Jurkat, Clone E6-1 (cell line): ENCODE results near the gene KCNJ12. TPM values are rescaled to one million over a fixed set of nuclear protein-coding genes. Genes with fewer than 3 reads are reported as not detected.
"Not testable (repeated sequence)": the region's sequence is repeated elsewhere in the genome, so short reads cannot be mapped to it uniquely, and the experiment has no call there.

Experiments
- DNase-seq: peaks from one replicate; pipeline ENCODE4 v3.0.0-alpha.2; 2011; ENCODE audit warnings: low read depth, low spot score
- H3K4me3 ChIP-seq: 2 replicates; pipeline ENCODE4 v1.5.1; 2011; ENCODE audit warnings: mild to moderate bottlenecking, low read length, control low read depth, moderate library complexity
- polyA plus RNA-seq: library from polyadenylated mRNA; unstranded; fragments of >200 nt; gene quantifications from one replicate; pipeline ENCODE4 v1.2.1, GENCODE V29; 2012; ENCODE audit warnings: missing spikeins; ENCODE audit not compliant: insufficient read length, insufficient read depth

The KCNJ12 gene
- polyA plus RNA-seq = not detected

GRCh38 chr17:21376081-21376758, at the start of gene KCNJ12:
Gene KCNJ12 (plus strand): TSS chr17:21376357. CDS start chr17:21415343, 38,986 bp downstream.
- no peak for DNase-seq
- no peak within 1 kb of the TSS for H3K4me3 ChIP-seq

GRCh38 chr17:21327921-21328320, 48.2 kb upstream of the KCNJ12 start:
- DNase-seq, H3K4me3 ChIP-seq: not testable (repeated sequence)

GRCh38 chr17:21328778-21329177, 47.4 kb upstream of the KCNJ12 start:
- DNase-seq, H3K4me3 ChIP-seq: not testable (repeated sequence)

GRCh38 chr17:21330436-21331160, 45.6 kb upstream of the KCNJ12 start:
- DNase-seq = no peak
- H3K4me3 ChIP-seq = no peak overlapping the region

- not testable (repeated sequence) for DNase-seq
Observed at GRCh38 chr17:21336541-21337294, 39.4 kb upstream of the KCNJ12 start.

GRCh38 chr17:21337981-21338625, 38.1 kb upstream of the KCNJ12 start:
- DNase-seq, H3K4me3 ChIP-seq: not testable (repeated sequence)

More at GRCh38 chr17:21336541-21337294, 39.4 kb upstream of the KCNJ12 start:
- H3K4me3 ChIP-seq = not testable (repeated sequence)

- DNase-seq = no peak
- no peak overlapping the region for H3K4me3 ChIP-seq
Observed at GRCh38 chr17:21339011-21339410, 37.1 kb upstream of the KCNJ12 start.

- DNase-seq, H3K4me3 ChIP-seq: not testable (repeated sequence)
Observed at GRCh38 chr17:21339571-21339970, 36.6 kb upstream of the KCNJ12 start.

GRCh38 chr17:21340407-21340806, 35.8 kb upstream of the KCNJ12 start:
- not testable (repeated sequence) for DNase-seq

GRCh38 chr17:21341279-21341678, 34.9 kb upstream of the KCNJ12 start:
- not testable (repeated sequence) for DNase-seq, H3K4me3 ChIP-seq

More at GRCh38 chr17:21340407-21340806, 35.8 kb upstream of the KCNJ12 start:
- H3K4me3 ChIP-seq = not testable (repeated sequence)

GRCh38 chr17:21341925-21342540, 34.1 kb upstream of the KCNJ12 start:
- DNase-seq, H3K4me3 ChIP-seq: not testable (repeated sequence)

GRCh38 chr17:21343061-21343949, 32.9 kb upstream of the KCNJ12 start:
- H3K4me3 ChIP-seq, DNase-seq: not testable (repeated sequence)

GRCh38 chr17:21344801-21345200, 31.4 kb upstream of the KCNJ12 start:
- H3K4me3 ChIP-seq, DNase-seq: not testable (repeated sequence)

- DNase-seq = no peak
Observed at GRCh38 chr17:21345236-21345635, 30.9 kb upstream of the KCNJ12 start.

GRCh38 chr17:21346107-21346506, 30.1 kb upstream of the KCNJ12 start:
- not testable (repeated sequence) for DNase-seq, H3K4me3 ChIP-seq

More at GRCh38 chr17:21345236-21345635, 30.9 kb upstream of the KCNJ12 start:
- no peak overlapping the region for H3K4me3 ChIP-seq

GRCh38 chr17:21346651-21347250, 29.4 kb upstream of the KCNJ12 start:
- not testable (repeated sequence) for H3K4me3 ChIP-seq, DNase-seq

GRCh38 chr17:21347660-21348059, 28.5 kb upstream of the KCNJ12 start:
- DNase-seq, H3K4me3 ChIP-seq: not testable (repeated sequence)
